GM19099 (cell line): ENCODE results near the gene PER2.

Experiments
- POLR2A ChIP-seq: IDR thresholded peaks from 3 replicates; pipeline ENCODE4 v1.6.1; 2011; ENCODE audit warnings: low read depth; ENCODE audit not compliant: insufficient read length; ENCODE audit errors: extremely low read depth

The PER2 gene

DNA sequence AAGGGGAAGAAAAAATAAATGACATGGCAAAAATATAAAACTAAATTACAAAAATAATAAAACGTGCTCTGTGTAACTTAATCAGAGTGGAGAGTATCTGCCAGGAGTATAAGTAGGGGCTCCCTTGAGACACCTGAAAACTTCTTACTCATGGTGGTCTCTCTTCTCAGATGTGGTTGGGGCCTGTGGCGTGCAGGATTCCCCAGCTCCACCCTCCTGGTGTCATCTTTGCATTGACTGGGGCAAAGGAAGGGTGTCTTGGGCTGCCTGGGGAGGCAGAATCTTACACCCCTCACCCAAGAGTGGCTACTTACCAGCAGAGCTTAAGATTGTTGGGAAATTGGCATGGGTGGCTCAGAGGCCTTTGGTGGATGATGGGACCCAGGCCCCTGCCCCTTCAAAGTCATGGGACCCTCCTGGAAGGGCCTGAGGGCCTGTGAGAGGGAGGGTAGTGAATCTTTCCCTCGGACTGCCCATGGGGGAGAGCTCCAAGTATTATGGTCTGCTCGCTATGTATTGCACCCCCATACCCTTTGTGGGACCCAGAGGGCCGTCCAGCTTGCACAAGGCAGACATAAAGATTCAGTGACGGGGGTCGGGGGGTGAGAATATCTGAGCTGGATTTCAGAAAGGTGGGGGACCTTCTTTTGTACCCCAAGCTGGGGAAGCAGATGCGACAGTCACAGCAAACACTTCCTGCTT is 25.0 kb upstream of the PER2 start:
- no peak for TF ChIP-seq POLR2A

DNA sequence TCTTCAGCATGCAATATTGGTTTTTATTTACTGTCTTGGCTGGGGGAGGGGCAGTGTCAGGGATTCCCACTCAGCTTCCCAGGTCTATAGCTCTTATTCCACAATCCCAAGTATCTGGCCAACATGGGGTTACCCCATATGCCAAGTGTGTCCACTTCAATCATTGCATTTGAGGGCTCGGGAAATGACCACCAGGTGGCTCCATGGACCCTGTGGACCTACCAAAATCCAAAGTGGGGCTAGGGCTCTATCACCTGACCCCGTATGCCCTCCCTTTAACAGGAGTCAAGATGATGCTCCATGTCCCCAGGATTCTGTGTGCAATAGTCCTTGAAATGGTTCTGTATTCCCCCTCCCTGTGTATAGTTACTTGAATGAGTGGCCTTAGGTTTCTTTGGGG is 19.8 kb upstream of the PER2 start:
- TF ChIP-seq POLR2A, result no peak

DNA sequence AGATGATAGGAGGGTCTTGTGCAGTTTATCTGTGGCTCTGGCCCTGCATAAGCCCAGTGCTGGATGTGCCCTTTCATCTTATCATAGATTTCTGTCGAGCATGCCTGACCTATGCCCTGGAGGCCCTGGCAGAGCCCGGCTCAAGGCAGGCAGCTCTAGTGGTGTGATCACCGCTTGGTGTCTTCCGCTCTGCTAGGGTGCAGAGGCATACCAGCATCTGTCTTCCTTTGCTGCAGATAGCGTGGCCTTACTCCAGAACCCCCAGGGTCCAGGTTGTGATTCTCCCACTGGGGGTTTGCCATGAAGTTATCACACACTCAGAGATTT is 18.2 kb upstream of the PER2 start:
- no peak for TF ChIP-seq POLR2A

DNA sequence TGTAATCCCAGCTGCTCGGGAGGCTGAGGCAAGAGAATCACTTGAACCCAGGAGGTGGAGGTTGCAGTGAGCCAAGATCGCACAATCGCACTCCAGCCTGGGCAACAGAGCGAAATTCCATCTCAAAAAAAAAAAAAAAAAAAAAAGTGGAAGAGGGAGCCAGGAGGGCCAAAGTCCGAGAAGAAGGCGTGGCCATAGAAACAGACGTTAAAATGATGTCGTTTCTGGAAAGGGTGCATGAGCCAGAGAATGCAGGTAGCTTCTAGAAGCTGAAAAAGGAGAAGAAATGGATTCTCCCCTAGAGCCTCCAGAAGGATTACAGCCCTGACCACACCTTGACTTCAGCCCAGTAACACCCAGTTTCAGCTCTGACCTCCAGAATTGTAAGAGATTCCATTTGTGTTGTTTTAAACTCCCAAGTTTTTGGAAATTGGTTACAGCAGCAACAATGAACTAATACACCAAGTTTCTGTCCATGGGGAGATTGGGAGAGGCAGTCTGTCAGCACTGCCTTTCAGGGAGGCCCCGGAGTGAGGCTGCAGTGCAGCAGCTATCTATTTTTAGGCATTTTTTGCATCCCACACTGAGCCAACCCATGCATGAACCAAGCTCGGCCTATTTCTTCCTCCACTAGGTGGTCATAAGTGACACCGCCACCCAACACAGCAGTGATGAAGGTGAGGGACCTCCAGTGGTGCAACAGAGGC is 17.7 kb upstream of the PER2 start:
- no peak for TF ChIP-seq POLR2A

DNA sequence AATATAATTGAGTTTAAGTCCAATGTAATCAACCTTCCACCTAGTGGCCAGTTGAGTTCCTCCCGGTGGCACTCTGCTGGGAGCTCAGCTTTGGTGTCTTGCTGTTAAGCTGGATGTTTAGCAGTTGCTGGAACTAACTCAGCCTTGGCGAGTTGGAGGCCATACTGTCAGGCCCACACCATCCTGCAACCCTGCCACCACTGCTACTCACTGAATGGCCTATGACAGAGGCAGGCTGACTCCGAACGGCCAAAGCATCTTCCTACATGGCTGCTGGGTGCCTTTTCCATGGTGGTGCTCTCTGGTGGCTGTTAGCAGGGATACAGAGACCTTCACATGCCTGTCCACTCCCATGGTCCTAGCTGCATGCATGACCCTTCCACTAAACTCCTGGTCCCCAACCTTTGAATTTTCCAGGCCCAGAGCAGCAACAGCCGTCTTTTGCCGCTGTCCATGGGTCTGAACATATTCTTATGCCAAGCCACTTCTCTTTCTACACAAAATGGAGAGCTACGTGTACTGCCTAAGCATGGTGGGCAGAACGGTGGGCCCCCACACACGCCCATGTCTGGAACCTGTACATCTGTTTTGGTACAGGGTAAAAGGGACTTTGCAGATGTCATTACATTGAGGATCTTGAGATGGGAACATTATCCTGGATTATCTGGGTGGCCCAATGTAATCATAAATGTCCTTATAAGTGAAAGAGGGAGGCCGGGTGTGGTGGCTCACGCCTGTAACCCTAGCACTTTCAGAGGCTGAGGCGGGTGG is 16.9 kb upstream of the PER2 start:
- no peak for TF ChIP-seq POLR2A

DNA sequence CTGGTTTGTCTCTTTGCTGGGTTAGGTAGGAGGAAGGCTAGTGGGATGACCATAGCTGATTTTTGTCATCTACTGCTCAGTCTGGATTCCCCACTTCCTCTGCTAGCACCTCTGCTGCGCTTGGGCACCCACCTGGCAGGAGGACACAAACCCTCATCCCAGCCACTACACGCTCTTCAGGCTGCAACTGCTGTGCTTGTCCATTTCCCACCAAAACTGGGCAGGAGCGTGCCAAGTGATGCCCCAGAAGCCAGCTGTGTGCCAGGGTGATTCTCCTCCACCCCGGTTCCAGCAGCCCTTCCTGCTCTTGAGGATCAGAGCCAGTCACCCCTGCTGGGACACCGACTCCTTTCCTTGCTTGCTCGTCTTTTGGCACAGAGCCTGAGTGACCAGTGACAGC is 15.7 kb upstream of the PER2 start:
- TF ChIP-seq POLR2A, result no peak

DNA sequence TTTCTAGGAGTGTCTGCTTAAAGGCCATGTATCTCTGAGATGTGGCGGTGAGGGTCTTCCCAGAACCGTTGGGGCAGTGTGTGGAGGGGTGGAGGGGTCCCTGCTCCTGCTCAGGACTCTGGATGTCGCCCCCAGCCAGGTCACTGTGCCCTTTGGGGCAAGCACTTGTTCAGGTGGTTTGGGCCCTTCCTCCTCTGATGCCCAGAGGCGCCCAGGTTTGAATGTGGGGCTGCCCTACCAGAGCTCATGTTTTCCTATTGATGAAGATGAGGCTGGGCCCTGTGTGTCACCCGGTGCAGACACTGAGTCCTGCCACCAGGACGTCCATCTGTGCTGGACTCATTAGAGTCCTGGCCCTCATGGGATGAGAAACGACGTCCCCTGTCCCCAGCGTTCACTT is 14.3 kb upstream of the PER2 start:
- no peak for TF ChIP-seq POLR2A

DNA sequence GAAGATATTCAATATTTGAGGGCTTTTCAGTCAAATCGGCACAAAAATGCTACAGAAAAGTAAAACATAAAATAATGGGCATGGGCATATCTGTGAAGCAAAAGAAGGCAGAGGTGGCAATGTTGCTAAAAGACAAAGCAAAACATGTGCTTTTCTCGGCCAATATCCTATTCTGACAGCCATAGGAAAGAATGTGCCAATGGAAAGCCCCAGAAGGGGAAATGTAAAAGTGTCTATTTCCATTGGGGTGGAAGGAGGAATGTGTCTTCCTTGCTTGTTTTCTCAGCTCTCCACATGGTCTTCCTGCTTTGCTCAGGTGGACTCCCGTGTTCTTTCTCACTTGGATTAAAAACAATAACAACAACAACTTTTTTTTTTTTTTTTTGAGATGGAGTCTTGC is 13.7 kb upstream of the PER2 start:
- no peak for TF ChIP-seq POLR2A

DNA sequence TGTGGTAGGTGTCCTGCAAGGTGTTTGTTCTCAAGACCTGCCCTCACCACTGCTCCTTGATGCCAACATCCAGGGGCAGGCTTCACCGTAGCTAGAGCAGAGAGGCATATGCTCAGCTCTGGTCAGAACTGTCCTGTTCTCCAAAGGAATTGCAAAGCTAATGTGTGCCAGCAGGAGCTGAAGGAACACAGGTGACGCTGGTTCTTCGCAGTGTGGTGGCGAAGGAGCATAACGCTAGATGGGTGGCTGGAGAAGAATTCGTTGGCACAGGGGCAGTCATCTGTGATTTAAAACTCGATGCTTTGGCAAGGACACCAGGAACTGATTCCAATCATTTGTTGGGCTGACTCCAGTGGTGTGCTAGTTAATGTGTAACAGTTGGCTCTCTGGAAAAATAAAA is 11.4 kb upstream of the PER2 start:
- TF ChIP-seq POLR2A, result no peak

DNA sequence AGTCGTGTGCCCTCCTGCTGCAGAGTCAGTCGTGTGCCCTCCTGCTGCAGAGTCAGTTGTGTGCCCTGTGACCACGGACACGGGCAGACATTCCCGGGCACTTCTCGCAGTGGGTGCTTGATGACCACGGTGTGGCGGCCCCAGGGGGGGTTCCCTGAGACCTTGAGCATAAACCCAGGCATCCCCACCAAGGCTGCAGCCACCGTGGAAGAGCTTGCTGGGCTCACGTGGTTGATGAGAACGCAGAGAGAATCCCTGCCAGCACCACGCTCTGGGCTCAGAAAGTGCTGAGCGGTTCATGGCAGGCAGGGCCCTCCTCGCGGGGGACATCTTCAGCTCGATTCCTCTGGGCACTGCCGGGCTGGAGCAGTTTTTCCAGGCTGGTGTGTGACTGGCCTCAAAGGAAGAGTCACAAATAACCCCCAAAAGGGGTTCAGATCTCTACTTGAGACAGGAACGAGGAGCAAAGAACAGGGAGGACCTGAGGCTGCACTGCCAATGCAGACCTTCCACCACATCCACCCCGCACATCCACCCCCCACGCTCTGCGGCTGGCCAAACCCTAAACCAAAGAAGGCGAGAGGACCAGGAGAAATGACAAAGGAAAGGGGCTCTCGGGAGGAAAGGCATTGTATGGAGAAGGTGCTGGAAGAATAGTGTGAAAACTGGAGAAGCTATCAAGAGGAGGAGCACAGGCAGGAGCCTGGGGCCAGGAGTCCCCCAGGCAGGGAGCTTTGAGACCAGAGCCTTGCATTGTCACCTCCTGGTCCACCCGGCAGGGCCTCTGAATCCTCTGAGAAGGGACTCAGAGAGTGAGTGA is 8.4 kb upstream of the PER2 start:
- no peak for TF ChIP-seq POLR2A

DNA sequence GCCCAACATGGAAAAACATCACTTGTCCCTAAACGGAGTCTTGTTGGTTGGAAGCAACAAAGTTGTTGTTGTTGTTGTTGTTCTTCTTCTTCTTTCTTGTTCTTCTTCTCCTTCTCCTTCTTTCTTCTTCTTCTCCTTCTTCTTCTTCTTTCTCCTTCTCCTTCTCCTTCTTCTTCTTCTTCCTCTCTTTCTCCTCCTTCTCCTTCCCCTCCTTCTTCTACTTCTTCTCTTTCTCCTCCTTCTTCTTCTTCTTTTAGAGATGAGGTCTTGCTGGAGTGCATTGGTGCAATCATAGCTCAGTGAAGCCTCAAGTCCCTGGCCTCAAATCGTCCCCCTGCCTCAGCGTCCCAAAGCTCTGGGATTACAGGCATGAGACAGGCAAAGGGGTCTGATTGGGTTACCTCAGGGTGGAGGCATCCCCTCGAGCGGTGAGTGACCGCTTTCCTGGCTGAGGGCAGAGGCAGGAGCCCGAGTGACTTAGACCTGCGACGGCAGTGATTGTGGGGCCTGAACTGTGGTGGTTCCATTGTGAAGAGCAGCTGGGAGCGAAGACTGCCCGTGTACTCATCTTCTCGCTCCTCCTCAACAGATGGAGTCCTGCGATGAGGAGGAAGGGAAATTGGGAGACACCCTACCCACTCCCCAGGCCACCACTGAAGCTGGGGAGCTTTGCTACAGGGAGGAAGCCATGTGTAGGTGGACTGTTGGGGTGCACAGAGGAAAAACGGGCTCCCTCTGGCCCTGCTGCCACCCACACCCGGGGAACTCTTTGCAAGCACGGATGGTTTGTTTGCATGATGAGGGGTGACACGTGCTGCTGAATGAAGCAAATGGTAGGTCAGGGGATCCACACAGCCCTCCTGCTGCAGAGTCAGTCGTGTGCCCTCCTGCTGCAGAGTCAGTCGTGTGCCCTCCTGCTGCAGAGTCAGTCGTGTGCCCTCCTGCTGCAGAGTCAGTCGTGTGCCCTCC is 7.0 kb upstream of the PER2 start:
- no peak for TF ChIP-seq POLR2A

DNA sequence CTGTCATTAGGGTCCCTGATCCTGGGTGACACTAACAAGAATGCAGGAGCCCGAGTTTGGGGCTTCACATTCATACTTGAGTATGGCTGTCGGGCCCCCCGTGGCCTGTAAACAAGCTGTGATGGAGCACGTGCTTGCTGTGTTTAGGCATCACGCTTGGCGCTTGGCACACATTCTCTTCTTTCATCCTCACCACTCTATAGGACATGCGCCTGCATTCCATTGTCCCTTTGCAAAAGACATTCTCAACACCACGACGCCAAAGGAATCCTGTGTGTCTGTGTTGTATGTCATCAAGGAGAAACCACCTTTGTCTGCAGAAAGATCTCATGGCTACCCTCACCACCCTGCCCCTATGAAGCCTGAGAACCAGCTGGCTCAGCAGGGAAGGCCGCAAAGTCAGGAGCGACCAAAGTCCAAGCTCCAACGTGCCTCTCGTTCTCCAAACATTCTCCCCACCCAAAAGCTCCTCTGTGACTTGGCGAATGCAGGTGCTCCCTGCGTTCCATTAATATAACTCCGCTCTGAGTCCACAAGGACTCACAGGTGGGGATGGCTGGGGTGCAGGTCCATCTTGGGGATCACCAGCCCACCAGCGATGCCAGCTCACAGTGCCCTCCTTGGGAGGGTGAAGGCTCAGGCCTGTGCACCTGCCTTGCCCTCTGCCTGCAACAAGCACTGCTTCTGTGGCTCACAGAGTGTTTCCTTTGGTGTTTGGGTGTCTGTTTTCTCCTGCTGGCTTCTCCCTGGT is 6.2 kb upstream of the PER2 start:
- TF ChIP-seq POLR2A, result no peak

DNA sequence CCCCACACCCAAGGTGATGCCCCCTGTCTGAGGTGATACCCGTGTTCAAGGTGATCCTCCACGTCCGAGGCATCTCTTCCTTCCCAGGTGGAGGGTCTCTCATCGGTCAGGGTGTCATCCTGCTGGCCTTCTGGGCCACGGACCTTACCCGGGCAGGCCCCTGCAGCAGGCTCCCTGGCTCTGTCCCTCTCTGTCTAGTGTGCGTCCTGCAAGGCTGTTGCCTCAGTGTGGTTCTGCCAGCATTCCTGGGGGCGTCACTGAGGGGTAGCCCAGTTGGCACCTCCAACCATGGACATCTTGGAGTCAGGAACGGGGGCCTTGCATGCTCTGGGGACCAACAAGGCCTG is 5.6 kb upstream of the PER2 start:
- TF ChIP-seq POLR2A, result no peak
